ENCODE results near the gene IBA57. TPM values are rescaled to one million over a fixed set of nuclear protein-coding genes. Genes with fewer than 3 reads are reported as not detected.

Gene IBA57
- polyA plus RNA-seq, 2 of the 4 experiments (the other 2 are of a cell fraction), result 1.5 to 2.2 TPM

GRCh38 chr1:228139406-228139930, 26.1 kb upstream of the IBA57 start:
- no peak for FAIRE-seq
- Histone ChIP-seq H3K4me1 (peaks cover 14% of the 10 kb centered on the region), H3K4me3 (peak overlapping the region; percentile 65), H3K4me2 (peak overlapping the region; percentile 88), H3K9me3 (no peaks in the 10 kb centered on the region), H3K27ac (peak overlapping the region; percentile 84 to 89)
- ChIA-PET CTCF (interaction anchor here (0.9 to 2.1 kb wide), 3 partner anchors 9 to 253 kb away, joined by 3 to 9 read pairs (median 3); no protein-coding TSS in a partner anchor), POLR2A (no interaction called here)
- no peak for TF ChIP-seq MAZ (IDR thresholded peaks at IDR 0.05; ENCODE audit: borderline replicate concordance, low read depth, low read length)
- peak in 1 of 2 experiments; percentile 34; a peak in 2 of 5 replicates for TF ChIP-seq JUN (IDR thresholded peaks at IDR 0.05)
- TF ChIP-seq BCL3 (IDR thresholded peaks at IDR 0.05), result 0 out of 3 replicates have a peak, but pooled peaks have one; percentile 30
- peak; percentile 62 for TF ChIP-seq POLR2A (IDR thresholded peaks at IDR 0.05; ENCODE audit: low read length)
- TF ChIP-seq PHF8 (IDR thresholded peaks at IDR 0.05; ENCODE audit: borderline replicate concordance, low read depth), result peak; percentile 44; the same call in 1 of the 2 replicates
- no peak for DNase-seq (ENCODE audit: low read depth in 1 of 2, low spot score in 1 of 2)
- ATAC-seq, result no peak
- WGBS (ENCODE audit: missing lambda C conversion rate), result 17% methylated on average over 30 of the region's 30 CpGs

GRCh38 chr1:228139931-228140723, 25.5 kb upstream of the IBA57 start, which contains the start of gene GUK1:
GUK1 (plus strand) TSS chr1:228140279; CDS start chr1:228140303, 24 bp downstream.
- FAIRE-seq, result peak; percentile 36

More at GRCh38 chr1:228139931-228140723, 25.5 kb upstream of the IBA57 start, which contains the start of gene GUK1:
- H3K4me3 ChIP-seq, result peak within 1 kb of the TSS; percentile 85
- H3K27ac ChIP-seq, result peak within 1 kb of the TSS; percentile 84 to 94
- peak; percentile 92 to 95 for ATAC-seq
- CTCF ChIA-PET, result interaction anchor here (0.7 to 2.1 kb wide), 3 partner anchors 9 to 355 kb away, joined by 3 to 9 read pairs (median 5); no protein-coding TSS in a partner anchor
- H3K9me3 ChIP-seq, result no peaks in the 10 kb centered on the region
- TF ChIP-seq HOXB13 (CRISPR knock-in tag; IDR thresholded peaks at IDR 0.05; ENCODE audit: low read depth) (no peak), CHD4 (IDR thresholded peaks at IDR 0.05; ENCODE audit: borderline replicate concordance) (no peak), MAZ (IDR thresholded peaks at IDR 0.05; ENCODE audit: borderline replicate concordance, low read depth, low read length) (0 out of 2 replicates have a peak, but pooled peaks have one; percentile 34), SMC3 (IDR thresholded peaks at IDR 0.05) (0 out of 3 replicates have a peak, but pooled peaks have one; percentile 7), FOSB (CRISPR knock-in tag; IDR thresholded peaks at IDR 0.05) (no peak), CEBPB (IDR thresholded peaks at IDR 0.05) (no peak), ZNF302 (CRISPR knock-in tag; IDR thresholded peaks at IDR 0.05) (no peak), KDM1A (IDR thresholded peaks at IDR 0.05; ENCODE audit: low read depth) (no peak), RFX5 (IDR thresholded peaks at IDR 0.05) (peak; percentile 76; the same call in 1 of the 2 replicates), JUN (IDR thresholded peaks at IDR 0.05) (peak in 1 of 2 experiments; percentile 68; a peak in 2 of 5 replicates), MAFK (IDR thresholded peaks at IDR 0.05; ENCODE audit: partially characterized antibody) (no peak), JUNB (IDR thresholded peaks at IDR 0.05) (no peak), CBX2 (IDR thresholded peaks at IDR 0.05; ENCODE audit: borderline replicate concordance, low read depth) (no peak), HDAC2 (IDR thresholded peaks at IDR 0.05) (no peak), HES2 (IDR thresholded peaks at IDR 0.05) (no peak), NFE2L2 (conservative IDR thresholded peaks at IDR 0.05; ENCODE audit: low read length) (no peak; the same call in 1 of the 2 replicates), PHF8 (IDR thresholded peaks at IDR 0.05; ENCODE audit: borderline replicate concordance, low read depth) (peak; percentile 99), POLR2A (IDR thresholded peaks at IDR 0.05; ENCODE audit: low read length) (peak; percentile 93), MYC (IDR thresholded peaks at IDR 0.05; ENCODE audit: borderline replicate concordance, low read length) (0 out of 2 replicates have a peak, but pooled peaks have one; percentile 19), ZFP36 (IDR thresholded peaks at IDR 0.05; ENCODE audit: borderline replicate concordance, partially characterized antibody) (no peak), KDM5A (IDR thresholded peaks at IDR 0.05) (0 out of 2 replicates have a peak, but pooled peaks have one; percentile 54), NR3C1 (IDR thresholded peaks at IDR 0.05) (no peak)
- TF ChIP-seq, protein P1, sequence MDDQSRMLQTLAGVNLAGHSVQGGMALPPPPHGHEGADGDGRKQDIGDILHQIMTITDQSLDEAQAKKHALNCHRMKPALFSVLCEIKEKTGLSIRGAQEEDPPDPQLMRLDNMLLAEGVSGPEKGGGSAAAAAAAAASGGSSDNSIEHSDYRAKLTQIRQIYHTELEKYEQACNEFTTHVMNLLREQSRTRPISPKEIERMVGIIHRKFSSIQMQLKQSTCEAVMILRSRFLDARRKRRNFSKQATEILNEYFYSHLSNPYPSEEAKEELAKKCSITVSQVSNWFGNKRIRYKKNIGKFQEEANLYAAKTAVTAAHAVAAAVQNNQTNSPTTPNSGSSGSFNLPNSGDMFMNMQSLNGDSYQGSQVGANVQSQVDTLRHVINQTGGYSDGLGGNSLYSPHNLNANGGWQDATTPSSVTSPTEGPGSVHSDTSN (IDR thresholded peaks at IDR 0.05), result peak; percentile 83
- TF ChIP-seq, protein P2, sequence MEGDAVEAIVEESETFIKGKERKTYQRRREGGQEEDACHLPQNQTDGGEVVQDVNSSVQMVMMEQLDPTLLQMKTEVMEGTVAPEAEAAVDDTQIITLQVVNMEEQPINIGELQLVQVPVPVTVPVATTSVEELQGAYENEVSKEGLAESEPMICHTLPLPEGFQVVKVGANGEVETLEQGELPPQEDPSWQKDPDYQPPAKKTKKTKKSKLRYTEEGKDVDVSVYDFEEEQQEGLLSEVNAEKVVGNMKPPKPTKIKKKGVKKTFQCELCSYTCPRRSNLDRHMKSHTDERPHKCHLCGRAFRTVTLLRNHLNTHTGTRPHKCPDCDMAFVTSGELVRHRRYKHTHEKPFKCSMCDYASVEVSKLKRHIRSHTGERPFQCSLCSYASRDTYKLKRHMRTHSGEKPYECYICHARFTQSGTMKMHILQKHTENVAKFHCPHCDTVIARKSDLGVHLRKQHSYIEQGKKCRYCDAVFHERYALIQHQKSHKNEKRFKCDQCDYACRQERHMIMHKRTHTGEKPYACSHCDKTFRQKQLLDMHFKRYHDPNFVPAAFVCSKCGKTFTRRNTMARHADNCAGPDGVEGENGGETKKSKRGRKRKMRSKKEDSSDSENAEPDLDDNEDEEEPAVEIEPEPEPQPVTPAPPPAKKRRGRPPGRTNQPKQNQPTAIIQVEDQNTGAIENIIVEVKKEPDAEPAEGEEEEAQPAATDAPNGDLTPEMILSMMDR (IDR thresholded peaks at IDR 0.05), result peak; percentile 19; the same call in 2 of the 3 replicates
- TF ChIP-seq, protein P3, sequence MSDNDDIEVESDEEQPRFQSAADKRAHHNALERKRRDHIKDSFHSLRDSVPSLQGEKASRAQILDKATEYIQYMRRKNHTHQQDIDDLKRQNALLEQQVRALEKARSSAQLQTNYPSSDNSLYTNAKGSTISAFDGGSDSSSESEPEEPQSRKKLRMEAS (IDR thresholded peaks at IDR 0.05), result peak; percentile 67; the same call in 1 of the 2 replicates
- peaks cover 14% of the 10 kb centered on the region for H3K4me1 ChIP-seq
- peak within 1 kb of the TSS; percentile 95 for H3K4me2 ChIP-seq
- peak; percentile 97 to 100 for DNase-seq (ENCODE audit: low read depth in 1 of 2, low spot score in 1 of 2)
- POLR2A ChIA-PET, result interaction anchor here (0.8 to 1.3 kb wide), 2 partner anchors 25 to 31 kb away, joined by 3 to 19 read pairs; partner anchors contain the start of genes IBA57 and MRPL55
- WGBS (ENCODE audit: missing lambda C conversion rate), result under 1% methylated on average over 44 of the region's 95 CpGs

All from A549 (cell line).